A673 (cell line): Measurements from ENCODE around the gene FBXO41.

Experiments
- CTCF ChIP-seq: fragments of 300-800, 200-600 bp; sonication (generic); conservative IDR thresholded peaks from 2 replicates; pipeline ENCODE4 v1.5.1; 2017; ENCODE audit warnings: low read depth, mild to moderate bottlenecking, antibody characterized with exemption, low read length, moderate library complexity, mixed read lengths
- EZH2 ChIP-seq: fragments of 200-600 bp; sonication (generic); IDR thresholded peaks from 2 replicates; pipeline ENCODE4 v1.6.1; 2017; ENCODE audit warnings: borderline replicate concordance, low read depth, mild to moderate bottlenecking, mixed read lengths, antibody characterized with exemption, low read length; ENCODE audit not compliant: poor library complexity, severe bottlenecking

- no peak for TF ChIP-seq CTCF
- no peak for TF ChIP-seq EZH2
These were observed 25.4 kb downstream of the FBXO41 start for GRCh38 chr2:73258913-73259215.
